ENCODE results near the gene ZFAND2B. TPM values are rescaled to one million over a fixed set of nuclear protein-coding genes. Genes with fewer than 3 reads are reported as not detected.

Gene ZFAND2B
- total RNA-seq, 1 experiment from 2014 or later: 19.5 TPM

DNA sequence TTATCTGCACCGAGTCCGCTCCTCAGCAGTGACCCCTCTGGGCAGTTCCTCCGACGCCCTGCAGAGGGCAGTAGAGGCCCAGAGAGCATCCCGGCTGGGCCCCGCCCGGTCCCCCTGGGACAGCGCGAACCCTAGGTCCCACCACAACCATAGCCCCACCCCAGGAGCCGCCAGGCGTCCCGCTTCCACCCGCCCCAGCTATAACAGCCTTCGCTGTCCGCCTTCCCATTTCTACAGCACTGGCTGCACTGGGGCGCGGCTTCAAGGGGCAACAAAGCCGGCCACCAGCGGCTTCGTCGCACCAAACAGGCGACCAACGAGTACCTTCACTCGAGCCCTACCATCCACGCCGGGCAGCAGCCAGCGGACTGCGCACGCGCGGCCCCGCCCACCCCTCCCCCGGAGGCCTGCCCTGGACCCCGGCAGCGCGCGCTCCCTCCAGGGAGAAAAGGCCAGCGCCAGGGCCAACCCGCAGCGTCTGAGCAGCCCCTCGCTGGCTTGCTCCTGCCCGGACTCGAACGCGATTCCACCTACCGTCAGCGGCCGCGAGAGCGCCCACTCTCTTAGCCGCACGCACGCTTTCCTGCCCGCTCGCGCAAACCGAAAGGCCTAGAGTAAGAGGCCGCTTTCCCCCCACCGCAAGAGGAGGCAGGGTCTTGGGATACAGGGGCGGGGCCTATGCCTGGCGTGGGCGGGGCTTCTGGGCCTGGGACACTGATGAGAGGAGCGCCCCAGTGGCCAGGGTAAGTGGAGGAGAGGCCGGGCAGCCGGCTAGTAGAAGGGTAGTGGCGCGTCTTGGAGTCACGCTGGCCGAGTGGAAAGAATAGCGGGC is 46.2 kb upstream of the ZFAND2B start, which contains the start of gene NHEJ1:
NHEJ1 (minus strand) TSS at position 630 of the 832 bp plus-strand sequence. CDS start 2,453 bp downstream, outside the sequence.
- DNase-seq (ENCODE audit: low spot score) (peak; percentile 99), ATAC-seq (peak; percentile 96)
- Mint-ChIP-seq H3K4me3 (peak within 1 kb of the TSS; percentile 79), H3K27me3 (ENCODE audit: low read depth) (peaks cover 19% of the 10 kb centered on the region), H3K9me3 (no peaks in the 10 kb centered on the region), H3K4me1 (peaks cover 17% of the 10 kb centered on the region), H3K27ac (peak within 1 kb of the TSS; percentile 87), H3K36me3 (peaks cover 8% of the 10 kb centered on the region)
- ChIA-PET POLR2A (no interaction called here), CTCF (interaction anchor here (1.0 to 7.6 kb wide), 10 partner anchors 11 to 369 kb away, joined by 3 to 97 read pairs (median 5); partner anchors contain the start of genes CNPPD1 and IHH)
- TF ChIP-seq ZNF671 (CRISPR knock-in tag; IDR thresholded peaks at IDR 0.05) (no peak), JUN (CRISPR knock-in tag; IDR thresholded peaks at IDR 0.05) (no peak), TCF7 (CRISPR knock-in tag; IDR thresholded peaks at IDR 0.05; ENCODE audit: low read depth) (0 out of 2 replicates have a peak, but pooled peaks have one; percentile 27), JAZF1 (CRISPR knock-in tag; IDR thresholded peaks at IDR 0.05) (no peak), MXD4 (CRISPR knock-in tag; IDR thresholded peaks at IDR 0.05; ENCODE audit: borderline replicate concordance) (no peak), KAT7 (CRISPR knock-in tag; IDR thresholded peaks at IDR 0.05; ENCODE audit: borderline replicate concordance) (no peak; the same call in 1 of the 2 replicates), PRRX2 (CRISPR knock-in tag; IDR thresholded peaks at IDR 0.05) (no peak), NFYB (CRISPR knock-in tag; conservative IDR thresholded peaks at IDR 0.05; ENCODE audit: low read depth) (no peak), ZNF263 (CRISPR knock-in tag; IDR thresholded peaks at IDR 0.05; ENCODE audit: low read depth) (no peak), NFE2L1 (CRISPR knock-in tag; IDR thresholded peaks at IDR 0.05) (no peak)
- TF ChIP-seq, protein P1, sequence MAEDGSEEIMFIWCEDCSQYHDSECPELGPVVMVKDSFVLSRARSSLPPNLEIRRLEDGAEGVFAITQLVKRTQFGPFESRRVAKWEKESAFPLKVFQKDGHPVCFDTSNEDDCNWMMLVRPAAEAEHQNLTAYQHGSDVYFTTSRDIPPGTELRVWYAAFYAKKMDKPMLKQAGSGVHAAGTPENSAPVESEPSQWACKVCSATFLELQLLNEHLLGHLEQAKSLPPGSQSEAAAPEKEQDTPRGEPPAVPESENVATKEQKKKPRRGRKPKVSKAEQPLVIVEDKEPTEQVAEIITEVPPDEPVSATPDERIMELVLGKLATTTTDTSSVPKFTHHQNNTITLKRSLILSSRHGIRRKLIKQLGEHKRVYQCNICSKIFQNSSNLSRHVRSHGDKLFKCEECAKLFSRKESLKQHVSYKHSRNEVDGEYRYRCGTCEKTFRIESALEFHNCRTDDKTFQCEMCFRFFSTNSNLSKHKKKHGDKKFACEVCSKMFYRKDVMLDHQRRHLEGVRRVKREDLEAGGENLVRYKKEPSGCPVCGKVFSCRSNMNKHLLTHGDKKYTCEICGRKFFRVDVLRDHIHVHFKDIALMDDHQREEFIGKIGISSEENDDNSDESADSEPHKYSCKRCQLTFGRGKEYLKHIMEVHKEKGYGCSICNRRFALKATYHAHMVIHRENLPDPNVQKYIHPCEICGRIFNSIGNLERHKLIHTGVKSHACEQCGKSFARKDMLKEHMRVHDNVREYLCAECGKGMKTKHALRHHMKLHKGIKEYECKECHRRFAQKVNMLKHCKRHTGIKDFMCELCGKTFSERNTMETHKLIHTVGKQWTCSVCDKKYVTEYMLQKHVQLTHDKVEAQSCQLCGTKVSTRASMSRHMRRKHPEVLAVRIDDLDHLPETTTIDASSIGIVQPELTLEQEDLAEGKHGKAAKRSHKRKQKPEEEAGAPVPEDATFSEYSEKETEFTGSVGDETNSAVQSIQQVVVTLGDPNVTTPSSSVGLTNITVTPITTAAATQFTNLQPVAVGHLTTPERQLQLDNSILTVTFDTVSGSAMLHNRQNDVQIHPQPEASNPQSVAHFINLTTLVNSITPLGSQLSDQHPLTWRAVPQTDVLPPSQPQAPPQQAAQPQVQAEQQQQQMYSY (CRISPR knock-in tag; IDR thresholded peaks at IDR 0.05): no peak
- TF ChIP-seq, protein P2, sequence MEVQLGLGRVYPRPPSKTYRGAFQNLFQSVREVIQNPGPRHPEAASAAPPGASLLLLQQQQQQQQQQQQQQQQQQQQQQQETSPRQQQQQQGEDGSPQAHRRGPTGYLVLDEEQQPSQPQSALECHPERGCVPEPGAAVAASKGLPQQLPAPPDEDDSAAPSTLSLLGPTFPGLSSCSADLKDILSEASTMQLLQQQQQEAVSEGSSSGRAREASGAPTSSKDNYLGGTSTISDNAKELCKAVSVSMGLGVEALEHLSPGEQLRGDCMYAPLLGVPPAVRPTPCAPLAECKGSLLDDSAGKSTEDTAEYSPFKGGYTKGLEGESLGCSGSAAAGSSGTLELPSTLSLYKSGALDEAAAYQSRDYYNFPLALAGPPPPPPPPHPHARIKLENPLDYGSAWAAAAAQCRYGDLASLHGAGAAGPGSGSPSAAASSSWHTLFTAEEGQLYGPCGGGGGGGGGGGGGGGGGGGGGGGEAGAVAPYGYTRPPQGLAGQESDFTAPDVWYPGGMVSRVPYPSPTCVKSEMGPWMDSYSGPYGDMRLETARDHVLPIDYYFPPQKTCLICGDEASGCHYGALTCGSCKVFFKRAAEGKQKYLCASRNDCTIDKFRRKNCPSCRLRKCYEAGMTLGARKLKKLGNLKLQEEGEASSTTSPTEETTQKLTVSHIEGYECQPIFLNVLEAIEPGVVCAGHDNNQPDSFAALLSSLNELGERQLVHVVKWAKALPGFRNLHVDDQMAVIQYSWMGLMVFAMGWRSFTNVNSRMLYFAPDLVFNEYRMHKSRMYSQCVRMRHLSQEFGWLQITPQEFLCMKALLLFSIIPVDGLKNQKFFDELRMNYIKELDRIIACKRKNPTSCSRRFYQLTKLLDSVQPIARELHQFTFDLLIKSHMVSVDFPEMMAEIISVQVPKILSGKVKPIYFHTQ (CRISPR knock-in tag; IDR thresholded peaks at IDR 0.05): no peak
- TF ChIP-seq, protein P3, sequence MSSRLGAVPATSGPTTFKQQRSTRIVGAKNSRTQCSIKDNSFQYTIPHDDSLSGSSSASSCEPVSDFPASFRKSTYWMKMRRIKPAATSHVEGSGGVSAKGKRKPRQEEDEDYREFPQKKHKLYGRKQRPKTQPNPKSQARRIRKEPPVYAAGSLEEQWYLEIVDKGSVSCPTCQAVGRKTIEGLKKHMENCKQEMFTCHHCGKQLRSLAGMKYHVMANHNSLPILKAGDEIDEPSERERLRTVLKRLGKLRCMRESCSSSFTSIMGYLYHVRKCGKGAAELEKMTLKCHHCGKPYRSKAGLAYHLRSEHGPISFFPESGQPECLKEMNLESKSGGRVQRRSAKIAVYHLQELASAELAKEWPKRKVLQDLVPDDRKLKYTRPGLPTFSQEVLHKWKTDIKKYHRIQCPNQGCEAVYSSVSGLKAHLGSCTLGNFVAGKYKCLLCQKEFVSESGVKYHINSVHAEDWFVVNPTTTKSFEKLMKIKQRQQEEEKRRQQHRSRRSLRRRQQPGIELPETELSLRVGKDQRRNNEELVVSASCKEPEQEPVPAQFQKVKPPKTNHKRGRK (CRISPR knock-in tag; IDR thresholded peaks at IDR 0.05; ENCODE audit: borderline replicate concordance): no peak
- TF ChIP-seq, protein P4, sequence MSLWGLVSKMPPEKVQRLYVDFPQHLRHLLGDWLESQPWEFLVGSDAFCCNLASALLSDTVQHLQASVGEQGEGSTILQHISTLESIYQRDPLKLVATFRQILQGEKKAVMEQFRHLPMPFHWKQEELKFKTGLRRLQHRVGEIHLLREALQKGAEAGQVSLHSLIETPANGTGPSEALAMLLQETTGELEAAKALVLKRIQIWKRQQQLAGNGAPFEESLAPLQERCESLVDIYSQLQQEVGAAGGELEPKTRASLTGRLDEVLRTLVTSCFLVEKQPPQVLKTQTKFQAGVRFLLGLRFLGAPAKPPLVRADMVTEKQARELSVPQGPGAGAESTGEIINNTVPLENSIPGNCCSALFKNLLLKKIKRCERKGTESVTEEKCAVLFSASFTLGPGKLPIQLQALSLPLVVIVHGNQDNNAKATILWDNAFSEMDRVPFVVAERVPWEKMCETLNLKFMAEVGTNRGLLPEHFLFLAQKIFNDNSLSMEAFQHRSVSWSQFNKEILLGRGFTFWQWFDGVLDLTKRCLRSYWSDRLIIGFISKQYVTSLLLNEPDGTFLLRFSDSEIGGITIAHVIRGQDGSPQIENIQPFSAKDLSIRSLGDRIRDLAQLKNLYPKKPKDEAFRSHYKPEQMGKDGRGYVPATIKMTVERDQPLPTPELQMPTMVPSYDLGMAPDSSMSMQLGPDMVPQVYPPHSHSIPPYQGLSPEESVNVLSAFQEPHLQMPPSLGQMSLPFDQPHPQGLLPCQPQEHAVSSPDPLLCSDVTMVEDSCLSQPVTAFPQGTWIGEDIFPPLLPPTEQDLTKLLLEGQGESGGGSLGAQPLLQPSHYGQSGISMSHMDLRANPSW (CRISPR knock-in tag; conservative IDR thresholded peaks at IDR 0.05; ENCODE audit: low read depth): no peak
- TF ChIP-seq, protein P5, sequence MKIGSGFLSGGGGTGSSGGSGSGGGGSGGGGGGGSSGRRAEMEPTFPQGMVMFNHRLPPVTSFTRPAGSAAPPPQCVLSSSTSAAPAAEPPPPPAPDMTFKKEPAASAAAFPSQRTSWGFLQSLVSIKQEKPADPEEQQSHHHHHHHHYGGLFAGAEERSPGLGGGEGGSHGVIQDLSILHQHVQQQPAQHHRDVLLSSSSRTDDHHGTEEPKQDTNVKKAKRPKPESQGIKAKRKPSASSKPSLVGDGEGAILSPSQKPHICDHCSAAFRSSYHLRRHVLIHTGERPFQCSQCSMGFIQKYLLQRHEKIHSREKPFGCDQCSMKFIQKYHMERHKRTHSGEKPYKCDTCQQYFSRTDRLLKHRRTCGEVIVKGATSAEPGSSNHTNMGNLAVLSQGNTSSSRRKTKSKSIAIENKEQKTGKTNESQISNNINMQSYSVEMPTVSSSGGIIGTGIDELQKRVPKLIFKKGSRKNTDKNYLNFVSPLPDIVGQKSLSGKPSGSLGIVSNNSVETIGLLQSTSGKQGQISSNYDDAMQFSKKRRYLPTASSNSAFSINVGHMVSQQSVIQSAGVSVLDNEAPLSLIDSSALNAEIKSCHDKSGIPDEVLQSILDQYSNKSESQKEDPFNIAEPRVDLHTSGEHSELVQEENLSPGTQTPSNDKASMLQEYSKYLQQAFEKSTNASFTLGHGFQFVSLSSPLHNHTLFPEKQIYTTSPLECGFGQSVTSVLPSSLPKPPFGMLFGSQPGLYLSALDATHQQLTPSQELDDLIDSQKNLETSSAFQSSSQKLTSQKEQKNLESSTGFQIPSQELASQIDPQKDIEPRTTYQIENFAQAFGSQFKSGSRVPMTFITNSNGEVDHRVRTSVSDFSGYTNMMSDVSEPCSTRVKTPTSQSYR (CRISPR knock-in tag; IDR thresholded peaks at IDR 0.05): no peak
- TF ChIP-seq, protein P6, sequence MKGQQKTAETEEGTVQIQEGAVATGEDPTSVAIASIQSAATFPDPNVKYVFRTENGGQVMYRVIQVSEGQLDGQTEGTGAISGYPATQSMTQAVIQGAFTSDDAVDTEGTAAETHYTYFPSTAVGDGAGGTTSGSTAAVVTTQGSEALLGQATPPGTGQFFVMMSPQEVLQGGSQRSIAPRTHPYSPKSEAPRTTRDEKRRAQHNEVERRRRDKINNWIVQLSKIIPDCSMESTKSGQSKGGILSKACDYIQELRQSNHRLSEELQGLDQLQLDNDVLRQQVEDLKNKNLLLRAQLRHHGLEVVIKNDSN (CRISPR knock-in tag; IDR thresholded peaks at IDR 0.05): no peak; the same call in 1 of the 2 replicates
- TF ChIP-seq, protein P7, sequence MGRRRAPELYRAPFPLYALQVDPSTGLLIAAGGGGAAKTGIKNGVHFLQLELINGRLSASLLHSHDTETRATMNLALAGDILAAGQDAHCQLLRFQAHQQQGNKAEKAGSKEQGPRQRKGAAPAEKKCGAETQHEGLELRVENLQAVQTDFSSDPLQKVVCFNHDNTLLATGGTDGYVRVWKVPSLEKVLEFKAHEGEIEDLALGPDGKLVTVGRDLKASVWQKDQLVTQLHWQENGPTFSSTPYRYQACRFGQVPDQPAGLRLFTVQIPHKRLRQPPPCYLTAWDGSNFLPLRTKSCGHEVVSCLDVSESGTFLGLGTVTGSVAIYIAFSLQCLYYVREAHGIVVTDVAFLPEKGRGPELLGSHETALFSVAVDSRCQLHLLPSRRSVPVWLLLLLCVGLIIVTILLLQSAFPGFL (CRISPR knock-in tag; IDR thresholded peaks at IDR 0.05; ENCODE audit: borderline replicate concordance): no peak; the same call in 1 of the 2 replicates
- TF ChIP-seq, protein P8, sequence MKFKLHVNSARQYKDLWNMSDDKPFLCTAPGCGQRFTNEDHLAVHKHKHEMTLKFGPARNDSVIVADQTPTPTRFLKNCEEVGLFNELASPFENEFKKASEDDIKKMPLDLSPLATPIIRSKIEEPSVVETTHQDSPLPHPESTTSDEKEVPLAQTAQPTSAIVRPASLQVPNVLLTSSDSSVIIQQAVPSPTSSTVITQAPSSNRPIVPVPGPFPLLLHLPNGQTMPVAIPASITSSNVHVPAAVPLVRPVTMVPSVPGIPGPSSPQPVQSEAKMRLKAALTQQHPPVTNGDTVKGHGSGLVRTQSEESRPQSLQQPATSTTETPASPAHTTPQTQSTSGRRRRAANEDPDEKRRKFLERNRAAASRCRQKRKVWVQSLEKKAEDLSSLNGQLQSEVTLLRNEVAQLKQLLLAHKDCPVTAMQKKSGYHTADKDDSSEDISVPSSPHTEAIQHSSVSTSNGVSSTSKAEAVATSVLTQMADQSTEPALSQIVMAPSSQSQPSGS (CRISPR knock-in tag; IDR thresholded peaks at IDR 0.05; ENCODE audit: borderline replicate concordance, low read depth): no peak
